Measurements from ENCODE around the gene LDB2.

GRCh38 chr4:16572161-16572560, 326.3 kb downstream of the LDB2 start:
- TF ChIP-seq SUZ12 (IDR thresholded peaks at IDR 0.05; ENCODE audit: extremely low read depth, insufficient read depth, insufficient read length) (no peak), YY1 (IDR thresholded peaks at IDR 0.05; ENCODE audit: insufficient read depth, insufficient read length) (no peak), ZNF274 (IDR thresholded peaks at IDR 0.05; ENCODE audit: low read depth, low read length) (no peak)

All from NT2/D1 (cell line).